ENCODE data around the gene IREB2. TPM values are rescaled to one million over a fixed set of nuclear protein-coding genes. Genes with fewer than 3 reads are reported as not detected.

IREB2 gene
- total RNA-seq, 1 donor from 2014 or later = 97.6 TPM

DNA sequence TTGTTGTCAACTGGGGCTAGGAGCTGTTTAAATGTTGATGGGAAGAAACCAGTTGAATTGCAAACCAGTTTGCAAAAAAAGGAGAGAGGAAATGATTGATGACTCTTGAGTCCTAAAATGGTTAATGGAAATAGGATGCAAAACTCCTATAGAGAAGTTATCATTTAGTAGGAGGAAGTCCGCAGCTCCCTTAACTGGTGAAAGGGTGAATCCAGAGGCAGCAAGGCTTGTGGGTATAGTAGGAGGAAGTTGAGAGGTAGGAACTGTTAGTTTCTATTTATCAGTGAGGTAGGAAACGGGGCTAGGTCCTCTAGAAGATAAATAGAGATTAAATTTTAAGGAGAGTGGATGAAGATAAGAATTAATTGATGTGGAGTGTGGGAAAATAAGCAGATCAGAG is 15.4 kb downstream of the IREB2 start:
- no peak overlapping the region for H3K27ac Mint-ChIP-seq (ENCODE audit: unreplicated experiment)

DNA sequence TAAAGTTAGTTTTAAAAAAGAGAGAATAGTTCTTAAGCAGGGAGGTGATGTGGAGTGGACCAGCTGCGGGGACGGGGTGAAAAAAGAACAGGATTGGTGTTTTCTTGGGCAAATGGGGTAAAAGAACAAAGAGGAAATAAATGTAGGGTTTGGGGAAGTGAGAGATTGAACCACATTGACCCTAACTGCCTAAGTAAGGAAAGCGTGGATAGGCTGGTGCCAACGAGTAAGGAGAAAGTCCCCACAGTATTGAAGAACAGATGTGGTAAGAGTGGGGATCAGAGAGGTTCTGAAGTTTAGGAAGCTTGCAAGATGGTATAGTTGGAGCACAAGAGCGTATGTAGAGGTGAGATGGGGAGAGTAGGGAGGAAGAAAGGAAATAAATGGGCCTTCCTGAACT is 17.0 kb downstream of the IREB2 start:
- H3K36me3 Mint-ChIP-seq (ENCODE audit: low read depth) = peaks cover 2% of the 10 kb centered on the region
- peaks cover 23% of the 10 kb centered on the region for H3K4me1 Mint-ChIP-seq
- H3K27ac Mint-ChIP-seq (ENCODE audit: unreplicated experiment) = no peak overlapping the region
- no peaks in the 10 kb centered on the region for H3K9me3 Mint-ChIP-seq
- H3K27me3 Mint-ChIP-seq (ENCODE audit: low read depth) = no peaks in the 10 kb centered on the region
- TF ChIP-seq, protein P1, sequence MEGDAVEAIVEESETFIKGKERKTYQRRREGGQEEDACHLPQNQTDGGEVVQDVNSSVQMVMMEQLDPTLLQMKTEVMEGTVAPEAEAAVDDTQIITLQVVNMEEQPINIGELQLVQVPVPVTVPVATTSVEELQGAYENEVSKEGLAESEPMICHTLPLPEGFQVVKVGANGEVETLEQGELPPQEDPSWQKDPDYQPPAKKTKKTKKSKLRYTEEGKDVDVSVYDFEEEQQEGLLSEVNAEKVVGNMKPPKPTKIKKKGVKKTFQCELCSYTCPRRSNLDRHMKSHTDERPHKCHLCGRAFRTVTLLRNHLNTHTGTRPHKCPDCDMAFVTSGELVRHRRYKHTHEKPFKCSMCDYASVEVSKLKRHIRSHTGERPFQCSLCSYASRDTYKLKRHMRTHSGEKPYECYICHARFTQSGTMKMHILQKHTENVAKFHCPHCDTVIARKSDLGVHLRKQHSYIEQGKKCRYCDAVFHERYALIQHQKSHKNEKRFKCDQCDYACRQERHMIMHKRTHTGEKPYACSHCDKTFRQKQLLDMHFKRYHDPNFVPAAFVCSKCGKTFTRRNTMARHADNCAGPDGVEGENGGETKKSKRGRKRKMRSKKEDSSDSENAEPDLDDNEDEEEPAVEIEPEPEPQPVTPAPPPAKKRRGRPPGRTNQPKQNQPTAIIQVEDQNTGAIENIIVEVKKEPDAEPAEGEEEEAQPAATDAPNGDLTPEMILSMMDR (conservative IDR thresholded peaks at IDR 0.05) = no peak
- no peak for DNase-seq (ENCODE audit: low read depth, low spot score)
- no peak overlapping the region for H3K4me3 Mint-ChIP-seq

More for the DNA sequence above, 15.4 kb downstream of the IREB2 start:
- DNase-seq (ENCODE audit: low read depth, low spot score) = no peak
- Mint-ChIP-seq H3K4me1 (peaks cover 23% of the 10 kb centered on the region), H3K36me3 (ENCODE audit: low read depth) (peaks cover 2% of the 10 kb centered on the region), H3K27me3 (ENCODE audit: low read depth) (no peaks in the 10 kb centered on the region), H3K4me3 (no peak overlapping the region), H3K9me3 (no peaks in the 10 kb centered on the region)
- TF ChIP-seq, protein P1 (conservative IDR thresholded peaks at IDR 0.05) = no peak

DNA sequence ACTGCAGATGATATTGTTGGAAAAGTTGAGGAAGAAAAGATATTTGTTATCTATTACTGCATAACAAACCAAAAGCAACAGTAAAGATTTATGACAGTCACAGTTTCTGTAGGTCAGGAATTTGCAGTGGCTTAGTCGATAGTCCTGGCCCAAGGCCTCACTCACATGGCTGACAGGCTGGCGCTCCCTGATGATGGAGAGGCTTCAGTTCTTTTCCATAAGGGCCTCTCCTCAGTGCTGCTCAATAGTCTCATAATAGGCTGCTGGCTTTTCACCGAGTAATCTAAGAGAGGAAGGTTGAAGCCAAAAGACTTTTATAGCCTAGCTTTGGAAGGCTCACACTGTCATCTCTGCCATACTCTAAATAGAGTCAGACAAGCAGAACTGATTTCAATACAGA is 17.7 kb downstream of the IREB2 start:
- Mint-ChIP-seq H3K27ac (ENCODE audit: unreplicated experiment) (no peak overlapping the region), H3K27me3 (ENCODE audit: low read depth) (no peaks in the 10 kb centered on the region), H3K4me3 (no peak overlapping the region), H3K36me3 (ENCODE audit: low read depth) (no peaks in the 10 kb centered on the region), H3K4me1 (peaks cover 23% of the 10 kb centered on the region), H3K9me3 (no peaks in the 10 kb centered on the region)
- no peak for DNase-seq (ENCODE audit: low read depth, low spot score)
- TF ChIP-seq, protein P1 (conservative IDR thresholded peaks at IDR 0.05) = no peak

DNA sequence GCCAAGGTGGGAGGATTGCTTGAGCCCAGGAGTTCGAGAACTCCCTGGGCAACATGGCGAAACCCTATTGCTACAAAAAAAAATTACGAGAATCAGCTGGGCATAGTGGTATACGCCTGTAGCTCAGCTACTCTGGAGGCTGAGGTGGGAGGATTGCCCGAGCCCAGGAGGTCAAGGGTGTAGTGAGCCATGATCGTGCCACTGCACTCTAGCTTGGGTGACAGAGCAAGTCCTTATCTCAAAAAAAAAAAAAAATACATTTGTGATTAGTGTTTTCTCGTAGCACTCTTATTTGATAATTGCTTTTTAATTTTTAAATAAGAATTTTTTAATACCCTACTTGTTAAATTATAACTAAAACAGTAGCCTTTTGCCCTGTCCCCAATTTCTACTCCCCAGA is 18.4 kb downstream of the IREB2 start:
- Mint-ChIP-seq H3K9me3 (no peaks in the 10 kb centered on the region), H3K4me1 (peaks cover 25% of the 10 kb centered on the region), H3K27ac (ENCODE audit: unreplicated experiment) (no peak overlapping the region), H3K4me3 (no peak overlapping the region), H3K27me3 (ENCODE audit: low read depth) (no peaks in the 10 kb centered on the region), H3K36me3 (ENCODE audit: low read depth) (no peaks in the 10 kb centered on the region)
- DNase-seq (ENCODE audit: low read depth, low spot score) = no peak
- TF ChIP-seq, protein P1 (conservative IDR thresholded peaks at IDR 0.05) = no peak

DNA sequence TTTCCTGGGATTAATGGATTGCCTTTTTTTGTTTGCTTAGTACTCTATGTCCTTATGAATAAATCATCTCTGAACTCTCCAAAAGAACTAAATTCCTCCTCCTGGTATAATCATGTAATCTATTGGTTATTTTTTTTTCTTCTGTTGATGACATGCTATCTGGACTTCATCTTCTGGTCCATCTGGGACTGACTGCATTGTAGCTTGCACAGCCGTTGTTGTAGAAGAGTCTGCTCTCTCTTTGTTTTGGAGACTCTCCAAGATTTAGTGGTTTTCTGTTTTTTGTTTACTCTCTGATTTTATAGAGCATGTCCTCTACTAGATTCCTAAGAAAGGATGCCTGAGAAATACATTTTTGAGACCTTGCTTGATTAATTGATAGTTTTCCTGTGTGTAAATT is 19.1 kb downstream of the IREB2 start:
- TF ChIP-seq, protein P1 (conservative IDR thresholded peaks at IDR 0.05) = no peak
- peaks cover 25% of the 10 kb centered on the region for H3K4me1 Mint-ChIP-seq
- H3K27ac Mint-ChIP-seq (ENCODE audit: unreplicated experiment) = no peak overlapping the region
- no peaks in the 10 kb centered on the region for H3K27me3 Mint-ChIP-seq (ENCODE audit: low read depth)
- no peaks in the 10 kb centered on the region for H3K9me3 Mint-ChIP-seq
- no peak overlapping the region for H3K4me3 Mint-ChIP-seq
- DNase-seq (ENCODE audit: low read depth, low spot score) = no peak
- H3K36me3 Mint-ChIP-seq (ENCODE audit: low read depth) = no peaks in the 10 kb centered on the region

DNA sequence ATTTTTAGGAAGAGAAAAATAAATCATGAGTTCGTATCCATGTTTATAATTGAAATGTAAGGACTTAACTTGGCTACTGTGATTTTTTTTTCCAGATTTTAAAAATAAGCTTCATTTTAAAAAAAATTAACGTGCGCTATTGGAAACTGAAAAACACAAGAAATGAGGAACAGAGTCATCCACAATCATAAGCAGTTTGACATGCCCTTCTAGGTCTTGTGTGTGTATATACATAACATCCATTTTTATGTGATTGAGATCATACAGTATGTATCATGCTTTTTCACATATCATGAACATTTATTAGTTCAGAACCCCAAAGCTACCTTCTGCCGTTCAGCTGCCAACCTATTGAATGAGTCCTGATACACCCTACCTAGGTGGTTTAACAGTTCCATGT is 22.7 kb downstream of the IREB2 start:
- H3K9me3 Mint-ChIP-seq = no peaks in the 10 kb centered on the region
- no peak overlapping the region for H3K27ac Mint-ChIP-seq (ENCODE audit: unreplicated experiment)
- TF ChIP-seq, protein P1 (conservative IDR thresholded peaks at IDR 0.05) = no peak
- H3K4me1 Mint-ChIP-seq = peaks cover 9% of the 10 kb centered on the region
- no peak overlapping the region for H3K4me3 Mint-ChIP-seq
- H3K36me3 Mint-ChIP-seq (ENCODE audit: low read depth) = peaks cover 3% of the 10 kb centered on the region
- no peak for DNase-seq (ENCODE audit: low read depth, low spot score)
- no peaks in the 10 kb centered on the region for H3K27me3 Mint-ChIP-seq (ENCODE audit: low read depth)
